Measurements from ENCODE around the gene SYCP2L. TPM values are rescaled to one million over a fixed set of nuclear protein-coding genes. Genes with fewer than 3 reads are reported as not detected.

The SYCP2L gene
- polyA plus RNA-seq, 1 donor from 2014 or later: 9.4 TPM

- Histone ChIP-seq H3K27ac (ENCODE audit: low read length) (no peak overlapping the region), H3K4me3 (ENCODE audit: low read length) (no peak overlapping the region), H3K27me3 (ENCODE audit: insufficient read depth, low read depth, low read length) (no peaks in the 10 kb centered on the region), H3K79me2 (replicated peaks; ENCODE audit: insufficient read depth, low read length) (no peaks in the 10 kb centered on the region), H3K9ac (ENCODE audit: low read length) (no peak overlapping the region), H3F3A (ENCODE audit: insufficient read depth, low read length, poor library complexity, severe bottlenecking) (no peaks in the 10 kb centered on the region), H4K20me1 (ENCODE audit: insufficient read depth) (no peaks in the 10 kb centered on the region), H3K36me3 (ENCODE audit: insufficient read depth, low read length) (no peaks in the 10 kb centered on the region), H3K9me2 (ENCODE audit: insufficient read depth, low read length) (no peaks in the 10 kb centered on the region), H2AFZ (ENCODE audit: low read depth, low read length) (no peak overlapping the region), H3K4me2 (ENCODE audit: low read length) (no peak overlapping the region), H3K9me3 (ENCODE audit: low read length) (no peaks in the 10 kb centered on the region)
- TF ChIP-seq MXI1 (conservative IDR thresholded peaks at IDR 0.05; ENCODE audit: poor library complexity, severe bottlenecking): no peak
- TF ChIP-seq EP300 (conservative IDR thresholded peaks at IDR 0.05; ENCODE audit: poor library complexity, severe bottlenecking): no peak
- TF ChIP-seq POLR2AphosphoS5 (IDR thresholded peaks at IDR 0.05): no peak
- no peak for TF ChIP-seq EZH2 (IDR thresholded peaks at IDR 0.05; ENCODE audit: borderline replicate concordance, insufficient read depth, low read length, poor library complexity, severe bottlenecking)
- no peak for TF ChIP-seq SMC3 (conservative IDR thresholded peaks at IDR 0.05; ENCODE audit: poor library complexity)
- TF ChIP-seq RAD21 (conservative IDR thresholded peaks at IDR 0.05): no peak
- no peak for TF ChIP-seq TAF1 (IDR thresholded peaks at IDR 0.05; ENCODE audit: low read depth)
These were observed 18.9 kb upstream of the SYCP2L start for GRCh38 chr6:10867952-10868351.

- H3K36me3 ChIP-seq (ENCODE audit: insufficient read depth, low read length): no peaks in the 10 kb centered on the region
- H3K9ac ChIP-seq (ENCODE audit: low read length): no peak overlapping the region
These were observed 13.5 kb upstream of the SYCP2L start for GRCh38 chr6:10873374-10873773.

More at GRCh38 chr6:10873374-10873773, 13.5 kb upstream of the SYCP2L start:
- TF ChIP-seq REST (IDR thresholded peaks at IDR 0.05; ENCODE audit: borderline replicate concordance) (no peak), EZH2 (IDR thresholded peaks at IDR 0.05; ENCODE audit: borderline replicate concordance, insufficient read depth, low read length, poor library complexity, severe bottlenecking) (no peak), RAD21 (conservative IDR thresholded peaks at IDR 0.05) (no peak), SMC3 (conservative IDR thresholded peaks at IDR 0.05; ENCODE audit: poor library complexity) (no peak)
- H4K20me1 ChIP-seq (ENCODE audit: insufficient read depth): no peaks in the 10 kb centered on the region
- H3K4me3 ChIP-seq (ENCODE audit: low read length): no peak overlapping the region
- no peak overlapping the region for H3K27ac ChIP-seq (ENCODE audit: low read length)
- no peaks in the 10 kb centered on the region for H3F3A ChIP-seq (ENCODE audit: insufficient read depth, low read length, poor library complexity, severe bottlenecking)
- no peak overlapping the region for H2AFZ ChIP-seq (ENCODE audit: low read depth, low read length)
- H3K9me2 ChIP-seq (ENCODE audit: insufficient read depth, low read length): no peaks in the 10 kb centered on the region
- no peak overlapping the region for H3K4me2 ChIP-seq (ENCODE audit: low read length)
- no peaks in the 10 kb centered on the region for H3K79me2 ChIP-seq (replicated peaks; ENCODE audit: insufficient read depth, low read length)
- H3K27me3 ChIP-seq (ENCODE audit: insufficient read depth, low read depth, low read length): no peaks in the 10 kb centered on the region
- no peaks in the 10 kb centered on the region for H3K9me3 ChIP-seq (ENCODE audit: low read length)
